Spleen (tissue), 11 donors: Measurements from ENCODE around the gene GLIS1. TPM values are rescaled to one million over a fixed set of nuclear protein-coding genes. Genes with fewer than 3 reads are reported as not detected.

Experiments
- DNase-seq: peaks from one replicate; pipeline ENCODE4 v3.0.0-alpha.2; 2020
- H3K27ac ChIP-seq, 8 donors: fragments of 200-600 bp; sonication (generic) in 7 of 8; 1 replicate in 4 of 8; 2 replicates in 4 of 8; pipeline versions ENCODE4 v1.5.0 to v1.8.0; 2016 to 2021; ENCODE audit warnings: inconsistent platforms in 4 of 8, mild to moderate bottlenecking in 4 of 8, moderate library complexity in 1 of 8
- H3K27me3 ChIP-seq, 7 donors: fragments of 200-600 bp; sonication (generic) in 6 of 7; replicated peaks in 1 of 7; 1 replicate in 4 of 7; 2 replicates in 3 of 7; pipeline versions ENCODE4 v1.5.0 to v1.8.0; 2016 to 2021; ENCODE audit warnings: inconsistent platforms in 3 of 7, mild to moderate bottlenecking in 1 of 7
- H3K36me3 ChIP-seq, 6 donors: fragments of 200-600 bp; sonication (generic) in 5 of 6; 1 replicate in 4 of 6; 2 replicates in 2 of 6; pipeline versions ENCODE4 v1.5.0 to v1.8.0; 2016 to 2021; ENCODE audit warnings: inconsistent platforms in 2 of 6
- H3K4me1 ChIP-seq, 6 donors: fragments of 200-600 bp; sonication (generic) in 5 of 6; 1 replicate in 3 of 6; 2 replicates in 3 of 6; pipeline versions ENCODE4 v1.5.0 to v1.8.0; 2016 to 2021; ENCODE audit warnings: inconsistent platforms in 3 of 6
- H3K4me3 ChIP-seq, 8 donors: fragments of 200-600 bp; sonication (generic) in 7 of 8; 1 replicate in 4 of 8; 2 replicates in 4 of 8; pipeline versions ENCODE4 v1.5.0 to v1.8.0; 2016 to 2021; ENCODE audit warnings: inconsistent platforms in 4 of 8, mild to moderate bottlenecking in 4 of 8, moderate library complexity in 2 of 8
- H3K9me3 ChIP-seq, 8 donors: fragments of 200-600 bp; sonication (generic) in 7 of 8; 1 replicate in 4 of 8; 2 replicates in 4 of 8; pipeline versions ENCODE4 v1.5.0 to v1.8.0; 2016 to 2021; ENCODE audit warnings: inconsistent platforms in 4 of 8
- POLR2A ChIP-seq, 3 donors: fragments of 450-650 bp; IDR thresholded peaks; one replicate each; pipeline ENCODE4 v1.5.1; 2017; ENCODE audit warnings: antibody characterized with exemption in 3 of 3, mild to moderate bottlenecking in 1 of 3
- POLR2AphosphoS5 ChIP-seq, 3 donors: sonication (generic); formaldehyde crosslinking; IDR thresholded peaks; one replicate each; pipeline ENCODE4 v1.5.1; 2017; ENCODE audit warnings: antibody characterized with exemption in 3 of 3
- WGBS, 5 donors: extraction: QIAGEN DNeasy Blood & Tissue Kit in 3 of 5; methylation state at CpG; one replicate each; pipeline versions ENCODE4 v1.1.5 to v1.1.7; 2013 to 2018; 5-methylcytosine and 5-hydroxymethylcytosine counted together
- intact Hi-C: fragments of 100-400 bp; cut with DNase I; formaldehyde crosslinking; loops from one replicate; pipeline ENCODE4 v1.15.0; 2023; ENCODE audit warnings: low total_unique reads
- polyA plus RNA-seq, 3 donors: library from polyadenylated mRNA; stranded (reverse); fragments of 200-250 nt; gene quantifications; one replicate each; pipeline ENCODE4 v1.2.1, GENCODE V29; 2013
- total RNA-seq, 7 donors: library from RNA; depleted of rRNA in 3 of 7; stranded (reverse); fragments of >200 nt in 3 of 7; fragmentation: NEBNext Ultra II Directional in 4 of 7; extraction: Animal tissue kit (Norgen Biotek cat#: 25700) in 4 of 7; gene quantifications; one replicate each; pipeline versions ENCODE4 v1.1.0 to v1.2.1, GENCODE V29; 2016 to 2021
- TF ChIP-seq, protein P1 (sequence below), 11 experiments: fragments of 200-600 bp in 7 of 11; fragments of 450-650 bp in 4 of 11; sonication (generic) in 4 of 11; IDR thresholded peaks in 8 of 11; conservative IDR thresholded peaks in 3 of 11; 1 replicate in 7 of 11; 2 replicates in 4 of 11; pipeline versions ENCODE4 v1.4.0 to v1.8.0; 2016 to 2021; ENCODE audit warnings: antibody characterized with exemption in 11 of 11, inconsistent platforms in 4 of 11, mild to moderate bottlenecking in 1 of 11
- donor health status: healthy with polysubstance abuse.
- donor health status: DM: no; HTN: no; CAD: no; lungs with moderate emphysema.
- donor health status: DM: no; HTN: no; CAD: no.
- donor health status: Bipolar disorder and iron deficiency.
- donor health status: healthy.
- donor health status: DM: no; HTN: no; CAD: no.
- donor health status: DM: yes; HTN: yes; CAD: no.

The GLIS1 gene
- total and polyA plus RNA-seq, 10 donors: 0.04 to 0.39 (median 0.26) TPM; not detected in 5

DNA sequence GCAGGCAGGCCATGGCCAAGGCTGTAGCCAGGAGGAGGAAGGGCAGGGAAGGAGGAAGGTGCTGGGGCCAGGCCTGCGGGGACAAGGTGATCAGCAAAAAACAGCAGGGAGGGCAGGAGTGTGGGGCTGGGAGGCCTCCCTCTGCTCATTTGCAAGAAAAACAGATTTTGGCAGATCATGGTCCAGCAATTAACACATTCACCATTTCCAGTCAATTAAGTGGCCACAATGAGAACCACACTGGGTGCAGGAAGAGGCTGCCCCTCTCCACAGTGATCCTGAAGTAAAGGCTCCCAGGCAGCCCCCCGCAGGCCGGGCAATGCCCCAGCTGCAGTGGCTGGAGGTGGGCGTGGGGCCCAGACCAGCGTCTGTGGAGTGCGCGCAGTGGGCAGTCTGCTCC is 225.1 kb downstream of the GLIS1 start:
- H3K9me3 ChIP-seq: no peaks in the 10 kb centered on the region
- intact Hi-C loops: no loop called here
- no peak for DNase-seq
- H3K36me3 ChIP-seq: no peaks in the 10 kb centered on the region
- H3K27me3 ChIP-seq: peaks cover 0 to 5% (median 0%) of the 10 kb centered on the region in 7 donors
- no peak overlapping the region for H3K27ac ChIP-seq
- no peaks in the 10 kb centered on the region for H3K4me1 ChIP-seq
- 83 to 97% (median 92%) methylated on average over 6 to 7 of the region's 7 CpGs for whole genome bisulfite sequencing, 5 donors
- H3K4me3 ChIP-seq: no peak overlapping the region
- TF ChIP-seq, protein P1, sequence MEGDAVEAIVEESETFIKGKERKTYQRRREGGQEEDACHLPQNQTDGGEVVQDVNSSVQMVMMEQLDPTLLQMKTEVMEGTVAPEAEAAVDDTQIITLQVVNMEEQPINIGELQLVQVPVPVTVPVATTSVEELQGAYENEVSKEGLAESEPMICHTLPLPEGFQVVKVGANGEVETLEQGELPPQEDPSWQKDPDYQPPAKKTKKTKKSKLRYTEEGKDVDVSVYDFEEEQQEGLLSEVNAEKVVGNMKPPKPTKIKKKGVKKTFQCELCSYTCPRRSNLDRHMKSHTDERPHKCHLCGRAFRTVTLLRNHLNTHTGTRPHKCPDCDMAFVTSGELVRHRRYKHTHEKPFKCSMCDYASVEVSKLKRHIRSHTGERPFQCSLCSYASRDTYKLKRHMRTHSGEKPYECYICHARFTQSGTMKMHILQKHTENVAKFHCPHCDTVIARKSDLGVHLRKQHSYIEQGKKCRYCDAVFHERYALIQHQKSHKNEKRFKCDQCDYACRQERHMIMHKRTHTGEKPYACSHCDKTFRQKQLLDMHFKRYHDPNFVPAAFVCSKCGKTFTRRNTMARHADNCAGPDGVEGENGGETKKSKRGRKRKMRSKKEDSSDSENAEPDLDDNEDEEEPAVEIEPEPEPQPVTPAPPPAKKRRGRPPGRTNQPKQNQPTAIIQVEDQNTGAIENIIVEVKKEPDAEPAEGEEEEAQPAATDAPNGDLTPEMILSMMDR (IDR thresholded peaks at IDR 0.05 in 8 of 11, conservative IDR thresholded peaks at IDR 0.05 in 3 of 11): no peak
- TF ChIP-seq POLR2A (IDR thresholded peaks at IDR 0.05) (no peak), POLR2AphosphoS5 (IDR thresholded peaks at IDR 0.05) (no peak)

DNA sequence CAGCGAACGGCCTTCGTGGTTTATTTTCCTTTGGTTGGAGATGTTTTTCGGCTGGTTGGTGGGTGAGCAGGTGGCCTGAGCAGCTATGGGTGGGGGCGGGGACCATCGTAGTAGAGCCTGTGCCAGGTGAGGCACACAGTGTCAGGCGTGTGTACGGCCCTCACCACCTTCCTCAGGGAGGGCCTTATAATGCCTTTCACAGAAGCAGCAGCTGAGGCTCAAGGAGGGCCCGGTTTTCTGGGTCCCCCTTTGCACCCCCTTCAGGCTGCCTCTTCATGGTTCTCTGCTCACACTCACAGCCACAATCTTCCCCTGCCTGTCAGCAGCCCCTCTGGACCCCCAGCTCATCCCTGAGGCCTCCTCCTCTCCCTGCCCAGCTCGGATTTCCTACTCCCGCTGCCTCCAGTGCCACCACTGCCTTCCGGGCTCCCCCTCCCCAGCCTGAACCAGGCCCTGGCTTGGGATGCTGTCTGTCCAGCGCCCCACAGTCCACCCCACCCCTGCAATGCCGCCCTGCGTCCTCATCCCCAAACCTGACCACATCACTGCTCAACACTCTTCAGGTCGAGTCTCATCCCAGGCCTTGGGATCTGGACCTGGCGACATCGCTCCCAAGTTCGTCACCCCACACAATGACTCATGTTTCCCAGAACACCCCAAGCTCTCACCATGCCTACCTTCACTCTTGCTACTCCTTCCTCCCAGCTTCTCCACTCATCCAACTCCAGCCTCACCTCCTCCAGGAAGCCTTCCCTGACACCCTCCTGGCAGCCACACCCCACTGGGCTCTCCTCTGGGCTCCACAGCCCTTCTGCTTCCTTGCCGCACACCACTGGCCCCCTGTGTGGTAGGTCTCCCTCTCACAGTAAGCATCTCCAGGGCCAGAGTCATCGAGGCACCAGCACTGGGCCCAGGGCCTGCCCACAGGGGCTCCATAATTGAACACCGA is 225.9 kb downstream of the GLIS1 start:
- Histone ChIP-seq H3K9me3 (no peaks in the 10 kb centered on the region), H3K27ac (no peak overlapping the region), H3K27me3 (peaks cover 0 to 10% (median 0%) of the 10 kb centered on the region in 7 donors), H3K4me3 (no peak overlapping the region), H3K36me3 (no peaks in the 10 kb centered on the region), H3K4me1 (no peaks in the 10 kb centered on the region)
- no peak for TF ChIP-seq POLR2A (IDR thresholded peaks at IDR 0.05)
- TF ChIP-seq POLR2AphosphoS5 (IDR thresholded peaks at IDR 0.05): no peak
- TF ChIP-seq, protein P1 (IDR thresholded peaks at IDR 0.05 in 8 of 11, conservative IDR thresholded peaks at IDR 0.05 in 3 of 11): no peak
- intact Hi-C loops: no loop called here
- WGBS, 5 donors: 76 to 80% (median 78%) methylated on average over 20 to 22 of the region's 22 CpGs
- DNase-seq: no peak

DNA sequence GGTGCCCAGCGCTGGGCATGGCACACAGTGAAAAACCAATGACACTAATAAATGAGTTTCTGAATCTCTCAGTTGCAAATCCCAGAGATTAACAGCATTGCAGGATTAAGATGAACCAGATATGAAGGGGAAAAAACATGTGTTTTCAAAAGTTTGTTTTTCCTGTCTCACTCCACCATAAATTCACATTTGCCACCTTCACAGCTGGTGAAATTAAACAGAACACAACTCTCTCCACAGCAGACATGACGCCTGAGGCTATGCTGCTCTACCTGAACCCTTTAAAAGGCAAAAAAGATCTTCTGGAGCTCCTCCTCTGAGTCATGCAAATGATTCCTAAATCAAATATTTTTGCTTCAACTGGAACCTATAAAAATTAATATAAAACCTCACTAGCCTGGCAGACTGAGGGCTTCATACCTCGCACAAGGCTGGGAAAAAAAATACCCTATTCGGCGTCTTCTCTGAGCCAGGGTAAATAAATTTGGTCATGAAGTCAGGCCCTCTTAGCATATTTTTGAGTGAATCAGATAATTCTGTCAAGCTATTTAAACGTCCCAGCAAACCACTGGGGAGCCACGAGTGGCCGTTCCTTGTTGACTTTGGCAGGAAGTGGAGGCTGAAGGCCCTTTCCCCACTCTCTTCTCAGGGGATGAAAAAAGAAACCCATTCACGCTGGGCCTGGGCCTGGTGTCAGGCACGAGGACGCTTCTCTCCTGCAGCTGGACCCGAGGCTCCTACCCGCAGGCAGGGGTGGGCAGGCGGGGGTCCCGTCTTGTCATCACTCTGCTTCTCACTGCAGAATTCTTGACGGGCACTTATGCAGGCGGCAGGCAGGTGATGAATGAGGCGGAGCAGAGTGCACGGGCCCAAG is 226.8 kb downstream of the GLIS1 start:
- TF ChIP-seq, protein P1 (IDR thresholded peaks at IDR 0.05 in 8 of 11, conservative IDR thresholded peaks at IDR 0.05 in 3 of 11): no peak
- no peak for TF ChIP-seq POLR2A (IDR thresholded peaks at IDR 0.05)
- no peak for TF ChIP-seq POLR2AphosphoS5 (IDR thresholded peaks at IDR 0.05)
- Histone ChIP-seq H3K27ac (no peak overlapping the region), H3K36me3 (no peaks in the 10 kb centered on the region), H3K4me3 (no peak overlapping the region), H3K9me3 (no peaks in the 10 kb centered on the region), H3K4me1 (no peaks in the 10 kb centered on the region), H3K27me3 (peaks cover 0 to 11% (median 0%) of the 10 kb centered on the region in 7 donors)
- whole genome bisulfite sequencing, 5 donors: 56 to 70% (median 69%) methylated on average over 17 to 19 of the region's 19 CpGs
- intact Hi-C loops: no loop called here
- no peak for DNase-seq
